DMS153 treated with DMSO at 0.1 percent for 48 hours (cell line): ENCODE results near the gene PXK.

Experiments
- DNase-seq: peaks from one replicate; lab custom pipeline; 2025; ENCODE audit not compliant: unreplicated experiment; lab: John Stamatoyannopoulos, UW

PXK gene

DNA sequence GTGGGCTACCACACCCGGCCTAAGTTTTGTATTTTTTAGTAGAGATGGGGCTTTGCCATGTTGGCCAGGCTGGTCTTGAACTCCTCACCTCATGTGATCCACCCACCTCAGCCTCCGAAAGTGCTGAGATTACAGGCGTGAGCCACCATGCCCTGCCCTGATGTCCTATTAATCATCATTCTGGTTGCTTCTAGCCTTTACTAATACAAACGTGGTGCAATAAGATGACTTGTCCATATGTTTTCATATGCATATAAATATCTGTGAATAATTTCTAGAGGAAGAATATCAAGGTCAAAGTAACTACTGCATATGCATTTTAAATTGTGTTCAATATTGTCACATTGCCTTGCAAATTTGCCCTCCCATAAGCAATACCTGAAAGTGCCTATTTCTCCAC is 126.5 kb downstream of the PXK start:
- DNase-seq, result no peak

DNA sequence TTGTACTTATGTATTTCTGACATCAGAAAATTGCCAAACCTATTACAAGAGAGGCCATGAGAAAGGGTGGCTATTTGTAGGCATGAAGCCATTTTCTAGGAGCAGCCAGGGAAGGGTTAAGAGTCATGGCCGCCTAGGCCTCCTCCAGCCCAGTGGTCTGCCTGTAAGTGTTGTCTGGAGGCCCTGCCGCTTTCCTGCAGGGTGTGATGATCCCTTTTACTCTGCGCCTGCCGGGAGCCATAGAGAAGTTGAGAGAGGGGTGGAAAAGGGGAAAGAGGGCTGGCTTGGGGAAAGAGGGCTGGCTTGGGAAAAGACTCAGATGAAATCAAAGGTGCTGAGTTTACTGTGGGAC is 130.1 kb downstream of the PXK start:
- DNase-seq, result no peak

DNA sequence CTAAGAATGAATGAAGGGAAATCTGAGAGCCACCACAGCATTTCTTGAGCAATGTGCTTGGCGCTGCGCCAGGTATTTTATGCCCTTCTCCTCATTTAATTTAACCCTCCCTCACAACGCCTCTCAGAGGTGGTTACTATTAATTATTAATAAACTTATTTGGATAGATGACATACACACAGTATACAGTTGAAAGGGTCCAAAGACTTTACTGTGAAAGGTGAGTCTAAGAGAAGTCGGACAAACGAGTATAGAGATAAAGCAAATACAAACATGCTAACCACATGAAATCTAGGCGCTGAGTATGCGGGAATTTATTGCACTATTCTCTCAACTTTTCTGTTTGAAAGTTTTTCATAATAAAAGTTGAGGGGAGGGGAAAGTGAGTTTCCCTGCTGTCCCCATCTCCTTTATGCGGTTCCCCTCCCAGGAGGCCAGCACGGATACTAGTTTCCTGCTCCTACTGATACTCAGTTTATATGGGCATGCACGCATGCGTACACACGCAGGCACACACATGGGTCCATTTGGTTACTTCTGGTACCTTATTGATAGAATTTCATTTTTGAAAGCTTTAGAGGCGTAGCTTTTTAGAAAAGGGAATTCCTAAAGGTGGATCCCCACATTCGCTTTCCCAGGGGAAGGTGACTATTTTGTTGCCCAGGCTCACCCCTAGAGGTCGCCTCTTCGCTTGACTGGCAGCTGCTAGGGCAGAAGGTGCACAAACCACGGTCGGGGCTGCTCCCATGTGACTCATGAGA is 130.7 kb downstream of the PXK start:
- DNase-seq, result peak; percentile 33

DNA sequence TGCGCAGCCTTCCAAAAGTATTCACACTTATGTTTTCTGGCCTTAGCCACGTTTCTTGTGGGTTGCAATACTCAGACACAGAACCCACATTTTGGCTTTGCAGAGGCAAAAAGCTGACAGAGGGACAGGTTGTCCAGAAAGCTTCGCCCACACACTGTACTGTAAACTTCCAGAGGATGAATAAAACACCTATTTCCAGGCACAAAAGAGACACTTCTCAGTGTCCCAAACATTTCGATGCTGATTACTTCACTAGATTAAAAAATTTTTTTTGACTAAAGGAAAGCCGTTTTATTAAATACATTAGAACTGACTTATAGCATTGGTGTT is 131.2 kb downstream of the PXK start:
- no peak for DNase-seq

DNA sequence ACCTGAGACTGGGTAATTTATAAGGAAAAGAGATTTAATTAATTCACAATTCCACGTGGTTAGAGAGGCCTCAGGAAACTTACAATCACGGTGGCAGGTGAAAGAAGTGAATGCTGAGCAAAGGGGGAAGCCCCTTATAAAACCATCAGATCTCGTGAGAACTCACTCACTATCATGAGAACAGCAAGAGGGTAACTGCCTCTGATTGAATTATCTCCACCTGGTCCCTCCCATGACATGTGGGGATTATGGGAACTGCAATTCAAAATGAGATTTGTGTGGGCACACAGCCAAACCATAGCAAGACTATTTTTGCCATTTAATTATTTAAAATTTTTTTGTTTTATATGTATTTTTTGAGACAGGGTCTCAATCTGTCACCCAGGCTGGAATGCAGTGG is 132.2 kb downstream of the PXK start:
- DNase-seq, result no peak

DNA sequence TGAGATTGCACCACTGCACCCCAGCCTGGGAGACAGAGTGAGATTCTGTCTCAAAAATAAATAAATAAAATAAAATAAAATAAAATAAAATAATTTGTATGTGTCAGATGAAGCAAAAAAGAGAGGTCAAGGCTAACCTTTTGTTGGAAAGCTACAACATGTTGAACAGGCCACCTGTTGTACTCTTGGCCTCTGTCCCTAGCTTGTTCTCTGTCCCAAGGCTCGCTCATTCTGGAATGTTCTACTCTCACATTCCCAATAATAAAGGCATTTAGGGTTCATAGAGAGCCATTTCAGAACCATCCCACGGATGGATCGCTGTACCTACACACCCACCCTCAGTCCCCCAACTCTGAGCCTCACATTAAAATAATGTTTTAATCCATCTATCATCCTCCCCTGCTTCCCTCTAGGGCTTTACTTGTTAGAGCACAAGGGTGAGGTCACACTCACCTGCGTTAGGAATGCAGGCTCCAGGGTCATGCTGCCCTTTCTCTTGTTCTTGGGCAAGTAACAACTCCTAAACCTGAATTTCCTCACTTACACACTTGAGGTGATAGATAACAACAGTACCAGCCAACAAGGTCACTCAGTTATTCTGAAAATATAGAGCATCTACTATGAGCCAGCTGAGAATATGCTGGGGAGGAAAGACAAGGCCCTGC is 134.3 kb downstream of the PXK start:
- DNase-seq, result no peak

DNA sequence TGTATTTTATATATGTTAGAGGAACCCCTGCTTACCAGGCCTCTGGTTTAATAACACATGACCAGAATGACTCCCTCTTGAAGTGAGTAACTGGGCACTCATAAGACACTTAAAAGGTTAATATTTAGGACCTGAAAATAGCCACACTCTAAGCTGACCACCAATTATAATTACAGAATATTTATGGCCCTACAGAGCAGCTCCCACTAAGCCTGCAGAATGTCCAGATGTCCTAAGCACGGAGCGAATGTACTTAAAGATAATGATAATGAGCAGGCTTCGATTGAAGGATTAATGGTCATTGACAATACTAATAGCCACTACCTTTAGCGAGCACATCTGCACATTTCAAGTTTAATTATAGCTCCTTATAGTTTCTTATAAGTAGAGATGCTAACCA is 136.4 kb downstream of the PXK start:
- no peak for DNase-seq

DNA sequence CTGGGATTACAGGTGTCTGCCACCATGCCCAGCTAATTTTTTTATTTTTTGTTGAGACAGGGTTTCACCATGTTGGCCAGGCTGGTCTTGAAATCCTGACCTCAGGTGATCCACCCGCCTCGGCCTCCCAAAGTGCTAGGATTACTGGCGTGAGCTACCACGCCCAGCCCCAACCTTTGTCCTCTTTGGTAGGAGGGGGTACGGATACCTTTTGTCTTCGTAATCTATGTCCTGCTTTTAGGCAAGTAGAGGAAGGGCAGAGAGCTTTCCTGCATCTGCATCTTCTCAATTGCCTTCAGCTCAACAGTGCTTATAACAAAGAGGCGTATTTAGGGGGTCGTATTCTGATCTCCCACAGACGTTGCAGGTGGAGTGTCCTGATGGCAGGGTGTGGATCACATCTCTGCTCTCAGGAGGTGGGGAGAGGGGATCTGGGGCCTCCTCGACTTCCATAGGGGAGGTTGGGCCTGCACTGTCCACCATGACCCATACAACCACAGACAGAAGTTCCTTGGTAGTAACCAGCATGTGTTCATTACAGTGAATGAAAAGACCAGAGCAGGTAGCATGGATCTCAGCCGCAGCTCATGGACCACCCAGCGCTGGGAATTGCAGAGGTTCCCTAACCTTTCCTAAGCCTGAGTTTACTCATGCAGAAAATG is 137.8 kb downstream of the PXK start:
- DNase-seq, result no peak

DNA sequence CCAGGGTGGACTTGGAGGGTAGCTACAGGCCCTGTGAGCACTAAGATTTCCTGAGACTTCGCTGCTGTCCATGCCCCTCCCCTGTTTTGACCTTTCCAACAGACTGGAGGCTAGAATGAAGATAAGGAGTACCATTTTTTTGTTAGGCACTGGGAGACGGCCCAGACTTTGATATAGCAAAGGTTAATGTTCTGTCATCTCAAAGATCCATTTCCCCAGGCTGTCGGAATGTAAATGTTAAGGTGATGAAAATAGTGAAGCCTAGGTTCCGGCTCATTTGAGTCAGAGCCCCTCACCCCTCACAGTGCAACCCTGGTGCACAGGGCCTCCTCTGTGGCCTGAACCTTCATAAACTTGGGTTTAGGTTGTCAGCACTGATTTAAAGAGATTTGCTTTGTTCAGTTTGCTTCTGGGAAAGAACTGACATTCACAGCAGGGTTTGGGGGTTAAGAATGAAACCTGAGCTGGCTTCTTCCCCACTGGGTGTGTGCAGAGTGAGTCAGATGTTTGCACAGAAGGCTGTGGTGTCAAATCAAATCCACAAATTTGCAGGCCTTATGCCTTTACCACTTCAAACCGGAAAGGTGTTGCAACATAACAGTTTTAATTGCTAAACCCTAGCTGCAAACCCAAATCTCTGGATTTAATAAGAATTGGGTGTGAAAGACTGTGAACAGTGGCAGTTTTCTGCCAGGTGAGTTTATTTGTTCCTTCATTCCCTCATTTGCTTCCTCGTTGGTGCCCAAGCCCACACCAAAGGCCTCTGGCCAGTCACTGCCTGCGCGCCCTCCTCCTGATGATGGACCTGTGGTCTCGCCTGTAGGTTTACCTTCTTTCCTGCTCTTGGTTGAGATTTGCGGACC is 138.6 kb downstream of the PXK start:
- peak; percentile 45 for DNase-seq

DNA sequence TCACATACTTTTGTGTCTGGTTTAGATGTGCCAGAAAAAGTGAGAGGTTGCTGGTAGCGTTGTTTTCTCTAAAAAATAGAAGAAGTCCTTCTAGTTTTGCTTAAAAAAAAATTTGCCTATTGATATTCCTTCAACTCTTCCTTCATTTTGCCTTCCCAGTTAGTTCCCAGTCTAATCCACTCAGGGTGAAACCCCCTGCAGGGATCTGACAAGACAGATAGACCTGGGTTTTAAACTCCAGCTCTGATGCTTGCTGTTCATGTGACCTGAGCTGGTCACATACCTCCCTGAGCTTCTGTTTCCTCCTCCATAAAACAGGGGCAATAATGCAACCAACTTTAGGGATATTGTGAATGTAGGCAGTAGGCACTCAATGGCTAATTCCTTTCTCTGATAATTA is 140.6 kb downstream of the PXK start:
- no peak for DNase-seq

DNA sequence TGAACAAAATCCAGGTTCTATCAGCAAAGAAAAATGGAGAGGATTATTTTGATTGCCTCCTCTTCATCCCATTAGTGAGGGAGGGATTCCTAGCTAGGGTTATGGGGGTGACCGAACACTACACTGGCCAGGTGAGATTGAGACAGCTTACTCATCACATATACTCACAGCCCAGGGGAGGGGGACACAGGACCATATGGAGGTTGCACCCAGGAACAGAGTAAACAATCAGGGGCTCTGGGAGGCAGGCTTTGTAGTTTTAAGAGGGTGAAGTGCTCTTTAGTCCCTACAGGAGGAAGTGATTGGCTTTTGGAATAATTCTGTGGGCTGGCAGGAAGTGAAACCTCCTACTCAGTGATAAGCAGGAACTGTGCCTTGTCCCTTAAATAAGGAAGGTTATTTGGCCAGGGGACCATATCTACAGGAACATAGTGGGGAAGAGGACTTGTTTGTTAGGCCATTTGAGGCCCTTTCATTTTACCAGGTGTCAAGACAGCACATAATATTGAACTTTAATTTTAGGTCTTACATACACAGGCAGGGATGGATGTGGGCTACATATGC is 141.7 kb downstream of the PXK start:
- peak; percentile 9 for DNase-seq

DNA sequence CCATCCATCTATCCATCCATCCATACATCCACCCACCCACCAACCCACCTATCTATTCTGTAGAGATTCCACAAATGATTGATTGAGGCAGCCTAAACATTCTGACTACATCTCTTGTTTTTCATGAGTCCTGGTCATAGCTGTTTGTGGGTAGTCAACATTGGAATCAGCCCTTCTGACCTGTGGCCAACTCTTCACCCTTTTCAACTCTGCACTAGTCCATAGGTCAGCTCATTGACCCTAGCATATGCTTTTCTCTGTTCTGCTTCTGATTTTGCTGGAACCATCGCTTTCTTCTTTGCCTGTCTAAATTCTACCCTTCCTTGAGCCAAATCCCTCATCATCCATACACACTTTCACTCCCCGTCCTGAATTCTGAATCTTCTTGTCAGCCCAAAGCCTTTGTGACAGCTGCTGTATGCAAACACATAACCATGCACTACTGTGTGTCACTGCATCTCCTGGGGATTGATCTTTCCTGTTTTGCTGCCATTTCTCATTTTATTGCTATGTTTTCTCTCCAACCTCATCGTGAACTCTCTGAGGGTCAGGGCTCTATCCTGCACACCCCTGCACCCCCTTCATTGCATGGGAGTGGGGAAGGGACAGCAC is 142.4 kb downstream of the PXK start:
- no peak for DNase-seq
